Measurements from ENCODE around the gene FKBP8. TPM values are rescaled to one million over a fixed set of nuclear protein-coding genes. Genes with fewer than 3 reads are reported as not detected.

FKBP8 gene
- total and polyA plus RNA-seq, 4 donors, result 59.1 to 225 (median 101) TPM

DNA sequence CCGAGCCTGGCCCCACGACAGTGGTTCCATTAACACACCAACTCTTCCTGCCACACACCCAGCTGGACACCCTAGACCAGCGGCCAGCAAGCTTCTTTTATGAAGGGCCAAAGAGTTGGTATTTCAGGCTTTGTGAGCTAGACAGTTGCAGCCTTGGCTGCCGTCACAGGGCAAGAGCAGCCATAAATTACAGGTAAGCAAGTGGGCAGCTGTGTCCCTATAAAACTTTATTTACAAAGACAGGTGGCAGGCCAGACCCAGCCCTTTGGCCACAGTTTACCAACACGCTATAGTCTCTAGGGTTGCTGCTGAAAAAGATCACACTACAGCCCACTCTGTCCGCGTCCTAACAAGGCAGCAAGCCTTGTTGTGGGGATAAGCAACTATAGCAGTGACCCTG, 34.8 kb downstream of the FKBP8 start:
- H3K27me3 ChIP-seq (ENCODE audit: control insufficient read depth in 4 of 4, insufficient read depth in 4 of 4, low read length in 3 of 4), result no peaks in the 10 kb centered on the region
- no peaks in the 10 kb centered on the region for H3K9me3 ChIP-seq (ENCODE audit: control insufficient read depth in 4 of 4, low read length in 3 of 4)
- no peak for TF ChIP-seq TAF1 (conservative IDR thresholded peaks at IDR 0.05)
- DNase-seq (ENCODE audit: low spot score), result no peak
- no peaks in the 10 kb centered on the region for H3K36me3 ChIP-seq (ENCODE audit: control insufficient read depth in 4 of 4, insufficient read depth in 3 of 4, low read depth in 1 of 4, low read length in 3 of 4)
- 93% methylated on average over 7 of the region's 7 CpGs for WGBS
- no peak overlapping the region for H3K9ac ChIP-seq (ENCODE audit: low read depth in 1 of 2, low read length in 2 of 2)
- H3K4me3 ChIP-seq (ENCODE audit: low read depth in 1 of 3, low read length in 3 of 3), result no peak overlapping the region
- H3K27ac ChIP-seq (ENCODE audit: low read depth in 1 of 2, low read length in 2 of 2), result peak overlapping the region; percentile 67 to 88
- H3K4me1 ChIP-seq (ENCODE audit: control insufficient read depth in 4 of 4, insufficient read depth in 4 of 4, low read length in 3 of 4), result peaks cover 39 to 76% (median 66%) of the 10 kb centered on the region in 4 donors

DNA sequence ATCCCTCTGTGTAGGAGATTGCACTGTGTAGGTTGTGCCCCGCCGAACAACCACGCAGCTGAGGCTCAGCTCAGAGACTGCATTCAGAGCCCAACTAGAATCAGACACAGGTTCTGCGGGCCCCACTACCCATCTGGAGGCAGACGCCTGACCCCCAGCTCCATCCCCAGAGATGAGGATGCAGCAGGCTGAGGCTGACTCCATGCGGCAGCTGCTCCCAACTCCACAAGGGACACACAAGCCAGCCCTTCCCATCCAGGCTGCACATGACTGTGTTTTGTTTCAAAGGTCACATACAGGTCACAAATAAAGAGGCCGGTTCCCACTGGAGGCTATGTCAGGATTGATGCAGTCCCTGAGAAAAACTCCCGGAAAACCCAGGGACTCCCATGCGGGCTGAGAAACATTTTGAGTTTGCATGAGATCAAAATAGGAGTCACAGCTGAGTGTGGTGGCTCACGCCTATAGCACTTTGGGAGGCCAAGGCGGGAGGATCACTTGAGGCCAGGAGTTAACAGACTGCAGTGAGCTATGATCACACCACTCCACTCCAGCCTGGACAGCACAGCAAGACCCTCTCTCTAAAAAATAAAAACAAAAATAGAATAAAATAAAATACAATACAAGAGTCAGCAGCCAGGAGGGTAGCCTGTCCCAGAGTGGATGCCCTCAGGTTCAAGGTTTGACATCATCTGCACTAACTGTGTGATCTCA, 35.5 kb downstream of the FKBP8 start:
- no peak overlapping the region for H3K9ac ChIP-seq (ENCODE audit: low read depth in 1 of 2, low read length in 2 of 2)
- peak overlapping the region; percentile 67 to 88 for H3K27ac ChIP-seq (ENCODE audit: low read depth in 1 of 2, low read length in 2 of 2)
- no peaks in the 10 kb centered on the region for H3K9me3 ChIP-seq (ENCODE audit: control insufficient read depth in 4 of 4, low read length in 3 of 4)
- no peaks in the 10 kb centered on the region for H3K36me3 ChIP-seq (ENCODE audit: control insufficient read depth in 4 of 4, insufficient read depth in 3 of 4, low read depth in 1 of 4, low read length in 3 of 4)
- no peak for DNase-seq (ENCODE audit: low spot score)
- peaks cover 45 to 76% (median 67%) of the 10 kb centered on the region in 4 donors for H3K4me1 ChIP-seq (ENCODE audit: control insufficient read depth in 4 of 4, insufficient read depth in 4 of 4, low read length in 3 of 4)
- peak; percentile 70 for TF ChIP-seq SP1 (IDR thresholded peaks at IDR 0.05)
- TF ChIP-seq RAD21 (IDR thresholded peaks at IDR 0.05), result peak; percentile 64 to 66
- peak; percentile 15 to 41 for TF ChIP-seq JUND (IDR thresholded peaks at IDR 0.05)
- peak; percentile 32 for TF ChIP-seq YY1 (IDR thresholded peaks at IDR 0.05)
- TF ChIP-seq GABPA (IDR thresholded peaks at IDR 0.05 in 1 of 2, conservative IDR thresholded peaks at IDR 0.05 in 1 of 2), result no peak
- TF ChIP-seq, protein P1, sequence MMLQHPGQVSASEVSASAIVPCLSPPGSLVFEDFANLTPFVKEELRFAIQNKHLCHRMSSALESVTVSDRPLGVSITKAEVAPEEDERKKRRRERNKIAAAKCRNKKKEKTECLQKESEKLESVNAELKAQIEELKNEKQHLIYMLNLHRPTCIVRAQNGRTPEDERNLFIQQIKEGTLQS (IDR thresholded peaks at IDR 0.05), result no peak
- TF ChIP-seq, protein P2, sequence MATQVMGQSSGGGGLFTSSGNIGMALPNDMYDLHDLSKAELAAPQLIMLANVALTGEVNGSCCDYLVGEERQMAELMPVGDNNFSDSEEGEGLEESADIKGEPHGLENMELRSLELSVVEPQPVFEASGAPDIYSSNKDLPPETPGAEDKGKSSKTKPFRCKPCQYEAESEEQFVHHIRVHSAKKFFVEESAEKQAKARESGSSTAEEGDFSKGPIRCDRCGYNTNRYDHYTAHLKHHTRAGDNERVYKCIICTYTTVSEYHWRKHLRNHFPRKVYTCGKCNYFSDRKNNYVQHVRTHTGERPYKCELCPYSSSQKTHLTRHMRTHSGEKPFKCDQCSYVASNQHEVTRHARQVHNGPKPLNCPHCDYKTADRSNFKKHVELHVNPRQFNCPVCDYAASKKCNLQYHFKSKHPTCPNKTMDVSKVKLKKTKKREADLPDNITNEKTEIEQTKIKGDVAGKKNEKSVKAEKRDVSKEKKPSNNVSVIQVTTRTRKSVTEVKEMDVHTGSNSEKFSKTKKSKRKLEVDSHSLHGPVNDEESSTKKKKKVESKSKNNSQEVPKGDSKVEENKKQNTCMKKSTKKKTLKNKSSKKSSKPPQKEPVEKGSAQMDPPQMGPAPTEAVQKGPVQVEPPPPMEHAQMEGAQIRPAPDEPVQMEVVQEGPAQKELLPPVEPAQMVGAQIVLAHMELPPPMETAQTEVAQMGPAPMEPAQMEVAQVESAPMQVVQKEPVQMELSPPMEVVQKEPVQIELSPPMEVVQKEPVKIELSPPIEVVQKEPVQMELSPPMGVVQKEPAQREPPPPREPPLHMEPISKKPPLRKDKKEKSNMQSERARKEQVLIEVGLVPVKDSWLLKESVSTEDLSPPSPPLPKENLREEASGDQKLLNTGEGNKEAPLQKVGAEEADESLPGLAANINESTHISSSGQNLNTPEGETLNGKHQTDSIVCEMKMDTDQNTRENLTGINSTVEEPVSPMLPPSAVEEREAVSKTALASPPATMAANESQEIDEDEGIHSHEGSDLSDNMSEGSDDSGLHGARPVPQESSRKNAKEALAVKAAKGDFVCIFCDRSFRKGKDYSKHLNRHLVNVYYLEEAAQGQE (IDR thresholded peaks at IDR 0.05), result no peak
- TF ChIP-seq FOXA2 (IDR thresholded peaks at IDR 0.05), result no peak
- TF ChIP-seq, protein P3, sequence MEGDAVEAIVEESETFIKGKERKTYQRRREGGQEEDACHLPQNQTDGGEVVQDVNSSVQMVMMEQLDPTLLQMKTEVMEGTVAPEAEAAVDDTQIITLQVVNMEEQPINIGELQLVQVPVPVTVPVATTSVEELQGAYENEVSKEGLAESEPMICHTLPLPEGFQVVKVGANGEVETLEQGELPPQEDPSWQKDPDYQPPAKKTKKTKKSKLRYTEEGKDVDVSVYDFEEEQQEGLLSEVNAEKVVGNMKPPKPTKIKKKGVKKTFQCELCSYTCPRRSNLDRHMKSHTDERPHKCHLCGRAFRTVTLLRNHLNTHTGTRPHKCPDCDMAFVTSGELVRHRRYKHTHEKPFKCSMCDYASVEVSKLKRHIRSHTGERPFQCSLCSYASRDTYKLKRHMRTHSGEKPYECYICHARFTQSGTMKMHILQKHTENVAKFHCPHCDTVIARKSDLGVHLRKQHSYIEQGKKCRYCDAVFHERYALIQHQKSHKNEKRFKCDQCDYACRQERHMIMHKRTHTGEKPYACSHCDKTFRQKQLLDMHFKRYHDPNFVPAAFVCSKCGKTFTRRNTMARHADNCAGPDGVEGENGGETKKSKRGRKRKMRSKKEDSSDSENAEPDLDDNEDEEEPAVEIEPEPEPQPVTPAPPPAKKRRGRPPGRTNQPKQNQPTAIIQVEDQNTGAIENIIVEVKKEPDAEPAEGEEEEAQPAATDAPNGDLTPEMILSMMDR (IDR thresholded peaks at IDR 0.05; ENCODE audit: low read depth, low read length, missing input control), result peak; percentile 34
- TF ChIP-seq, protein P4, sequence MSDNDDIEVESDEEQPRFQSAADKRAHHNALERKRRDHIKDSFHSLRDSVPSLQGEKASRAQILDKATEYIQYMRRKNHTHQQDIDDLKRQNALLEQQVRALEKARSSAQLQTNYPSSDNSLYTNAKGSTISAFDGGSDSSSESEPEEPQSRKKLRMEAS (IDR thresholded peaks at IDR 0.05), result peak; percentile 57
- TF ChIP-seq, protein P5, sequence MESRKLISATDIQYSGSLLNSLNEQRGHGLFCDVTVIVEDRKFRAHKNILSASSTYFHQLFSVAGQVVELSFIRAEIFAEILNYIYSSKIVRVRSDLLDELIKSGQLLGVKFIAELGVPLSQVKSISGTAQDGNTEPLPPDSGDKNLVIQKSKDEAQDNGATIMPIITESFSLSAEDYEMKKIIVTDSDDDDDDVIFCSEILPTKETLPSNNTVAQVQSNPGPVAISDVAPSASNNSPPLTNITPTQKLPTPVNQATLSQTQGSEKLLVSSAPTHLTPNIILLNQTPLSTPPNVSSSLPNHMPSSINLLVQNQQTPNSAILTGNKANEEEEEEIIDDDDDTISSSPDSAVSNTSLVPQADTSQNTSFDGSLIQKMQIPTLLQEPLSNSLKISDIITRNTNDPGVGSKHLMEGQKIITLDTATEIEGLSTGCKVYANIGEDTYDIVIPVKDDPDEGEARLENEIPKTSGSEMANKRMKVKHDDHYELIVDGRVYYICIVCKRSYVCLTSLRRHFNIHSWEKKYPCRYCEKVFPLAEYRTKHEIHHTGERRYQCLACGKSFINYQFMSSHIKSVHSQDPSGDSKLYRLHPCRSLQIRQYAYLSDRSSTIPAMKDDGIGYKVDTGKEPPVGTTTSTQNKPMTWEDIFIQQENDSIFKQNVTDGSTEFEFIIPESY (IDR thresholded peaks at IDR 0.05), result no peak
- peak; percentile 82 for TF ChIP-seq NR2F2 (IDR thresholded peaks at IDR 0.05)
- no peak for TF ChIP-seq TAF1 (conservative IDR thresholded peaks at IDR 0.05)
- peak; percentile 89 for TF ChIP-seq RXRA (IDR thresholded peaks at IDR 0.05)
- peak; percentile 27 to 66 for TF ChIP-seq HNF4A (conservative IDR thresholded peaks at IDR 0.05)
- TF ChIP-seq EGR1 (IDR thresholded peaks at IDR 0.05; ENCODE audit: low read depth in 2 of 2), result no peak
- TF ChIP-seq FOXA1 (IDR thresholded peaks at IDR 0.05), result no peak
- no peak for TF ChIP-seq HNF4G (IDR thresholded peaks at IDR 0.05)
- no peaks in the 10 kb centered on the region for H3K27me3 ChIP-seq (ENCODE audit: control insufficient read depth in 4 of 4, insufficient read depth in 4 of 4, low read length in 3 of 4)
- 57% methylated on average over 11 of the region's 11 CpGs for WGBS
- H3K4me3 ChIP-seq (ENCODE audit: low read depth in 1 of 3, low read length in 3 of 3), result no peak overlapping the region
